Ureter (tissue), 1 donor: ENCODE data around the gene ARRDC2. TPM values are rescaled to one million over a fixed set of nuclear protein-coding genes. Genes with fewer than 3 reads are reported as not detected.
A peak's percentile ranks its signal among the peaks of the same experiment; 100 is the strongest.

Experiments
- DNase-seq: peaks from one replicate; pipeline ENCODE4 v3.0.0-alpha.2; 2020; ENCODE audit warnings: low spot score
- total RNA-seq: library from RNA; stranded (reverse); gene quantifications from one replicate; pipeline ENCODE4 v1.2.4, GENCODE V29; 2023
- donor health status: DM: yes; HTN: yes; CAD: no.

Gene ARRDC2
- total RNA-seq, 1 donor from 2014 or later = 32.9 TPM

GRCh38 chr19:18058208-18059009 is 50.4 kb downstream of the ARRDC2 start:
- DNase-seq = peak; percentile 88

- no peak for DNase-seq
Measured at GRCh38 chr19:18059297-18059696, 51.3 kb downstream of the ARRDC2 start.

- DNase-seq = no peak
Measured at GRCh38 chr19:18059902-18060301, 51.9 kb downstream of the ARRDC2 start.

GRCh38 chr19:18060472-18060871 is 52.5 kb downstream of the ARRDC2 start:
- no peak for DNase-seq

- no peak for DNase-seq
Measured at GRCh38 chr19:18062028-18062427, 54.1 kb downstream of the ARRDC2 start.

GRCh38 chr19:18063463-18063862 is 55.5 kb downstream of the ARRDC2 start:
- DNase-seq = no peak

Other genes starting within 250 kb of the ARRDC2 start
- gene B3GNT3, start 213.0 kb upstream of the ARRDC2 start, total RNA-seq = 88.2 TPM
- not detected for gene INSL3, start 186.7 kb upstream of the ARRDC2 start, total RNA-seq
- 16.8 TPM for gene JAK3, start 160.2 kb upstream of the ARRDC2 start, total RNA-seq
- 2,079 TPM for gene RPL18A, start 148.3 kb upstream of the ARRDC2 start, total RNA-seq
- 0.13 TPM for gene SLC5A5, start 136.2 kb upstream of the ARRDC2 start, total RNA-seq
- 43.6 TPM for gene CCDC124, start 75.2 kb upstream of the ARRDC2 start, total RNA-seq
- 0.34 TPM for gene KCNN1, start 41.1 kb upstream of the ARRDC2 start, total RNA-seq
- 1.6 TPM for gene IL12RB1, start 78.8 kb downstream of the ARRDC2 start, total RNA-seq
- 12.4 TPM for gene MAST3, start 89.6 kb downstream of the ARRDC2 start, total RNA-seq
- 29.2 TPM for gene PIK3R2, start 145.0 kb downstream of the ARRDC2 start, total RNA-seq
- gene IFI30, start 165.6 kb downstream of the ARRDC2 start, total RNA-seq = 32.3 TPM
- gene MPV17L2, start 185.0 kb downstream of the ARRDC2 start, total RNA-seq = 14.7 TPM
- 6.1 TPM for gene RAB3A, start 195.9 kb downstream of the ARRDC2 start, total RNA-seq
- 3.0 TPM for gene PDE4C, start 218.3 kb downstream of the ARRDC2 start, total RNA-seq